ENCODE measurements around the gene KLLN. TPM values are rescaled to one million over a fixed set of nuclear protein-coding genes. Genes with fewer than 3 reads are reported as not detected.

The KLLN gene
- total and polyA plus RNA-seq, 2 of the 13 experiments (the other 11 are each of a cell fraction or from before 2014, with no cell fraction given), result 0.08 to 0.44 TPM

- no peak for TF ChIP-seq HBP1 (CRISPR knock-in tag; IDR thresholded peaks at IDR 0.05; ENCODE audit: low read depth)
- TF ChIP-seq NKX3-1 (CRISPR knock-in tag; IDR thresholded peaks at IDR 0.05), result peak; percentile 15; the same call in 1 of the 2 replicates
- no peak for TF ChIP-seq ZBTB49 (CRISPR knock-in tag; IDR thresholded peaks at IDR 0.05; ENCODE audit: borderline replicate concordance)
- no peak for TF ChIP-seq ZSCAN12 (CRISPR knock-in tag; IDR thresholded peaks at IDR 0.05)
Observed at GRCh38 chr10:87862679-87863052, 667 bp downstream of the KLLN start (continued).

DNA sequence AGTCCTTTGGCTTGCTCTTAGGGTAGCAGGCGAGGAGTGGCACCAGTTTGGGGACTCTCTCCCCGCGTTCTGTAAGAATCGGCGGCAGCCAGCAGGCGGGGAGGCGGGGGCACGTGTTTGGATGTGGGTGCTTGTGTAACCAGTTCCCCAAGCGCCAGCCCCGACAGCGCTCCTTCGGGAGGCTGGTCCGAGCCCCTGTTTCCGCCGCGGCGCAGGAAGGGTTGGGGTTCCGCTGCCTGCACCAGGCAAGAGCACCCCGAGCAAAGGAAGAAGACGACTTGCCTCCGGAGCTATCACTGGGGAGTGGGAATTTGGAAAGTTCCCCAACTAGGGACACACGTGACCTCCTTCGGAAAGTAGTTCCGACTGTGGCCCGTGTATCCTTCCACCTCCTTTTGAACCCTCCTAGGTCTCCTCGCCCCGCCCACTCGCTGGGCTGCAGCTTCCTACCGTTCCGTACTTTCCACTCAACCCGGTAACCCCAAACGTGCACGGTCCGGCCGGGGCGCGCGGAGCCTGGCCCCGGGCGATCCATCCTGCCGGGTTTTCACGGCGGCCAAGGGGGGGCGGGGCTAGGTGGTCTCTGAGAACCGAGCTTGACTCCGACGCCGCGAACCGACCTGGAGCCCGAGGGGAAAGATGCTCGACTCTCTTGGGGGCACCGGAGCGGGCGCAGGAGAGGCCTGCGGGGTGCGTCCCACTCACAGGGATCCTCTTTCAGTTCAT lies 1.2 kb downstream of the KLLN start:
- H3K27me3 ChIP-seq (ENCODE audit: control insufficient read depth in 1 of 2, insufficient read depth in 2 of 2, low read length in 2 of 2), result no peaks in the 10 kb centered on the region; a peak in 1 of 5 replicates
- H3K4me1 ChIP-seq (ENCODE audit: insufficient read depth, low read length), result peaks cover 13% of the 10 kb centered on the region
- DNase-seq (ENCODE audit: low spot score) (peak; percentile 91), FAIRE-seq (peak; percentile 23), ATAC-seq (peak; percentile 54)
- BruUV-seq (replicated peaks), result no TSS peak
- peak overlapping the region; percentile 88 for H3K27ac ChIP-seq (ENCODE audit: extremely low read length, insufficient read depth, low read length)
- H3K4me2 ChIP-seq (ENCODE audit: low read depth, low read length), result peak overlapping the region; percentile 97
- under 1% methylated on average over 23 of the region's 57 CpGs for WGBS (ENCODE audit: low lambda C conversion rate)
- no peaks in the 10 kb centered on the region for H3K9me3 ChIP-seq (ENCODE audit: low read length)
- H3K9ac ChIP-seq (ENCODE audit: insufficient read depth, low read depth, low read length), result peak overlapping the region; percentile 82
- H4K20me1 ChIP-seq (ENCODE audit: insufficient read depth, low read length), result peaks cover 26% of the 10 kb centered on the region
- intact Hi-C loops (cut with micrococcal nuclease; ENCODE audit: unreplicated experiment), result loop anchor here (2.0 kb wide), 1 partner anchor 43 kb away; the partner anchor contains the start of gene ATAD1
- H3K79me2 ChIP-seq (ENCODE audit: insufficient read depth, low read length), result peaks cover 31% of the 10 kb centered on the region
- in situ Hi-C loops (cut with HindIII; ENCODE audit: extremely low pct_ligation_motif_present, low pct_unique_long_range_greater_than_20kb), result loop anchor here (5.0 kb wide), 2 partner anchors 250 to 525 kb away; no protein-coding TSS in a partner anchor
- H3K4me3 ChIP-seq (replicated peaks in 1 of 3; ENCODE audit: insufficient read depth in 1 of 3, low read depth in 2 of 3, low read length in 3 of 3), result peak overlapping the region; percentile 65 to 94 (median 80)
- POLR2A ChIA-PET, result interaction anchor here (0.9 to 3.6 kb wide), 14 partner anchors 11 to 1839 kb away, joined by 3 to 31 read pairs (median 6); partner anchors contain the start of genes ATAD1, KIF20B and MINPP1
- CTCF ChIA-PET (ENCODE audit: low intra/inter-chr PET ratio, low total read pairs), result interaction anchor here (0.9 to 1.3 kb wide), 2 partner anchors 252 to 527 kb away, joined by 3 to 5 read pairs; no protein-coding TSS in a partner anchor
- no peaks in the 10 kb centered on the region for H3K36me3 ChIP-seq (replicated peaks in 1 of 2; ENCODE audit: control insufficient read depth in 1 of 2, insufficient read depth in 2 of 2, low read length in 2 of 2)
- peak overlapping the region; percentile 58 for H2AFZ ChIP-seq (ENCODE audit: low read length)
- TF ChIP-seq CREB1 (IDR thresholded peaks at IDR 0.05) (peak; percentile 55), CREB1 (CRISPR knock-in tag; IDR thresholded peaks at IDR 0.05) (peak; percentile 47), TCF7 (IDR thresholded peaks at IDR 0.05; ENCODE audit: low read depth) (peak; percentile 41; the same call in 1 of the 2 replicates), SP1 (IDR thresholded peaks at IDR 0.05) (no peak), SP1 (CRISPR knock-in tag; IDR thresholded peaks at IDR 0.05) (peak; percentile 99), ZNF615 (CRISPR knock-in tag; IDR thresholded peaks at IDR 0.05; ENCODE audit: borderline replicate concordance) (no peak; the same call in none of the 2 replicates)
- TF ChIP-seq, protein P1, sequence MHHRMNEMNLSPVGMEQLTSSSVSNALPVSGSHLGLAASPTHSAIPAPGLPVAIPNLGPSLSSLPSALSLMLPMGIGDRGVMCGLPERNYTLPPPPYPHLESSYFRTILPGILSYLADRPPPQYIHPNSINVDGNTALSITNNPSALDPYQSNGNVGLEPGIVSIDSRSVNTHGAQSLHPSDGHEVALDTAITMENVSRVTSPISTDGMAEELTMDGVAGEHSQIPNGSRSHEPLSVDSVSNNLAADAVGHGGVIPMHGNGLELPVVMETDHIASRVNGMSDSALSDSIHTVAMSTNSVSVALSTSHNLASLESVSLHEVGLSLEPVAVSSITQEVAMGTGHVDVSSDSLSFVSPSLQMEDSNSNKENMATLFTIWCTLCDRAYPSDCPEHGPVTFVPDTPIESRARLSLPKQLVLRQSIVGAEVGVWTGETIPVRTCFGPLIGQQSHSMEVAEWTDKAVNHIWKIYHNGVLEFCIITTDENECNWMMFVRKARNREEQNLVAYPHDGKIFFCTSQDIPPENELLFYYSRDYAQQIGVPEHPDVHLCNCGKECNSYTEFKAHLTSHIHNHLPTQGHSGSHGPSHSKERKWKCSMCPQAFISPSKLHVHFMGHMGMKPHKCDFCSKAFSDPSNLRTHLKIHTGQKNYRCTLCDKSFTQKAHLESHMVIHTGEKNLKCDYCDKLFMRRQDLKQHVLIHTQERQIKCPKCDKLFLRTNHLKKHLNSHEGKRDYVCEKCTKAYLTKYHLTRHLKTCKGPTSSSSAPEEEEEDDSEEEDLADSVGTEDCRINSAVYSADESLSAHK (CRISPR knock-in tag; IDR thresholded peaks at IDR 0.05; ENCODE audit: borderline replicate concordance), result no peak
- TF ChIP-seq, protein P2, sequence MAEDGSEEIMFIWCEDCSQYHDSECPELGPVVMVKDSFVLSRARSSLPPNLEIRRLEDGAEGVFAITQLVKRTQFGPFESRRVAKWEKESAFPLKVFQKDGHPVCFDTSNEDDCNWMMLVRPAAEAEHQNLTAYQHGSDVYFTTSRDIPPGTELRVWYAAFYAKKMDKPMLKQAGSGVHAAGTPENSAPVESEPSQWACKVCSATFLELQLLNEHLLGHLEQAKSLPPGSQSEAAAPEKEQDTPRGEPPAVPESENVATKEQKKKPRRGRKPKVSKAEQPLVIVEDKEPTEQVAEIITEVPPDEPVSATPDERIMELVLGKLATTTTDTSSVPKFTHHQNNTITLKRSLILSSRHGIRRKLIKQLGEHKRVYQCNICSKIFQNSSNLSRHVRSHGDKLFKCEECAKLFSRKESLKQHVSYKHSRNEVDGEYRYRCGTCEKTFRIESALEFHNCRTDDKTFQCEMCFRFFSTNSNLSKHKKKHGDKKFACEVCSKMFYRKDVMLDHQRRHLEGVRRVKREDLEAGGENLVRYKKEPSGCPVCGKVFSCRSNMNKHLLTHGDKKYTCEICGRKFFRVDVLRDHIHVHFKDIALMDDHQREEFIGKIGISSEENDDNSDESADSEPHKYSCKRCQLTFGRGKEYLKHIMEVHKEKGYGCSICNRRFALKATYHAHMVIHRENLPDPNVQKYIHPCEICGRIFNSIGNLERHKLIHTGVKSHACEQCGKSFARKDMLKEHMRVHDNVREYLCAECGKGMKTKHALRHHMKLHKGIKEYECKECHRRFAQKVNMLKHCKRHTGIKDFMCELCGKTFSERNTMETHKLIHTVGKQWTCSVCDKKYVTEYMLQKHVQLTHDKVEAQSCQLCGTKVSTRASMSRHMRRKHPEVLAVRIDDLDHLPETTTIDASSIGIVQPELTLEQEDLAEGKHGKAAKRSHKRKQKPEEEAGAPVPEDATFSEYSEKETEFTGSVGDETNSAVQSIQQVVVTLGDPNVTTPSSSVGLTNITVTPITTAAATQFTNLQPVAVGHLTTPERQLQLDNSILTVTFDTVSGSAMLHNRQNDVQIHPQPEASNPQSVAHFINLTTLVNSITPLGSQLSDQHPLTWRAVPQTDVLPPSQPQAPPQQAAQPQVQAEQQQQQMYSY (CRISPR knock-in tag; IDR thresholded peaks at IDR 0.05), result peak; percentile 100

Data from HepG2 (cell line).